GM19397 (cell line): ENCODE data around the gene MLEC.

Source experiments
- ATAC-seq: cut with Tn5 transposase; IDR thresholded peaks from one replicate; pipeline ENCODE4 v1.9.1; 2021; ENCODE audit warnings: mild to moderate bottlenecking, moderate library complexity; ENCODE audit not compliant: unreplicated experiment

Gene MLEC

GRCh38 chr12:120739821-120740613 is 53.1 kb downstream of the MLEC start:
- no peak for ATAC-seq

- no peak for ATAC-seq
Observed at GRCh38 chr12:120740871-120741270, 53.9 kb downstream of the MLEC start.

- no peak for ATAC-seq
Observed at GRCh38 chr12:120741476-120742421, 54.8 kb downstream of the MLEC start.

- ATAC-seq: no peak
Observed at GRCh38 chr12:120744922-120745493, 58.1 kb downstream of the MLEC start.

GRCh38 chr12:120748242-120748641 is 61.3 kb downstream of the MLEC start:
- ATAC-seq: no peak

- ATAC-seq: no peak
Observed at GRCh38 chr12:120749256-120749655, 62.3 kb downstream of the MLEC start.

- no peak for ATAC-seq
Observed at GRCh38 chr12:120750806-120751205, 63.9 kb downstream of the MLEC start.

GRCh38 chr12:120751389-120751788 is 64.4 kb downstream of the MLEC start:
- ATAC-seq: no peak
